Naive B cell (primary cell): Measurements from ENCODE around the gene TP73. TPM values are rescaled to one million over a fixed set of nuclear protein-coding genes. Genes with fewer than 3 reads are reported as not detected.

Experiments used
- ATAC-seq, 2 donors: fragments of 150-1000 bp; cut with Tn5 transposase; 2 replicates each; pipeline ENCODE4 v1.10.0; 2021; ENCODE audit warnings: low read depth in 2 of 2, mild to moderate bottlenecking in 2 of 2, moderate library complexity in 2 of 2
- DNase-seq: peaks from one replicate; pipeline ENCODE4 v3.0.0; 2022
- H3K27ac Mint-ChIP-seq, 6 donors: one replicate each; pipeline ENCODE4 v1.8.0; 2020 to 2022; ENCODE audit warnings: mild to moderate bottlenecking in 6 of 6, mixed read lengths in 6 of 6, moderate library complexity in 5 of 6, inconsistent platforms in 2 of 6
- H3K27me3 Mint-ChIP-seq, 3 donors: one replicate each; pipeline ENCODE4 v1.8.0; 2021 to 2022; ENCODE audit warnings: mixed read lengths in 3 of 3, mild to moderate bottlenecking in 1 of 3
- H3K36me3 Mint-ChIP-seq, 2 donors: one replicate each; pipeline ENCODE4 v1.8.0; 2020 to 2022; ENCODE audit warnings: mixed read lengths in 2 of 2, inconsistent platforms in 1 of 2, mild to moderate bottlenecking in 1 of 2
- H3K4me1 Mint-ChIP-seq, 3 donors: one replicate each; pipeline ENCODE4 v1.8.0; 2020 to 2022; ENCODE audit warnings: mixed read lengths in 3 of 3, inconsistent platforms in 1 of 3, mild to moderate bottlenecking in 1 of 3, moderate library complexity in 1 of 3
- H3K4me3 Mint-ChIP-seq, 8 donors: one replicate each; pipeline ENCODE4 v1.8.0; 2020 to 2022; ENCODE audit warnings: mild to moderate bottlenecking in 8 of 8, mixed read lengths in 8 of 8, moderate library complexity in 8 of 8, inconsistent platforms in 2 of 8
- H3K9me3 Mint-ChIP-seq, 7 donors: one replicate each; pipeline ENCODE4 v1.8.0; 2020 to 2022; ENCODE audit warnings: mixed read lengths in 7 of 7, mild to moderate bottlenecking in 5 of 7, inconsistent platforms in 2 of 7, moderate library complexity in 1 of 7
- polyA plus RNA-seq, 6 donors: library from polyadenylated mRNA; unstranded; fragments of 300-500 nt; fragmentation: Illumina TruSeq; gene quantifications; one replicate each; pipeline ENCODE4 v1.2.3, GENCODE V29; 2021; ENCODE audit warnings: low read depth in 6 of 6

TP73 gene
- polyA plus RNA-seq, 6 donors from 2014 or later, result not detected

GRCh38 chr1:3645247-3645646, 7.1 kb upstream of the TP73 start:
- H3K4me1 Mint-ChIP-seq, result peaks cover 8 to 24% (median 19%) of the 10 kb centered on the region in 3 donors
- no peak overlapping the region for H3K27ac Mint-ChIP-seq
- no peak for DNase-seq
- peaks cover 0 to 5% (median 0%) of the 10 kb centered on the region in 3 donors for H3K27me3 Mint-ChIP-seq
- H3K9me3 Mint-ChIP-seq, result no peaks in the 10 kb centered on the region
- ATAC-seq, result no peak
- H3K4me3 Mint-ChIP-seq, result no peak overlapping the region
- peaks cover 6 to 12% of the 10 kb centered on the region in 2 donors for H3K36me3 Mint-ChIP-seq

- Mint-ChIP-seq H3K36me3 (peaks cover 6 to 12% of the 10 kb centered on the region in 2 donors), H3K9me3 (no peaks in the 10 kb centered on the region), H3K4me1 (peaks cover 8 to 26% (median 24%) of the 10 kb centered on the region in 3 donors), H3K4me3 (no peak overlapping the region), H3K27ac (peak overlapping the region in 1 of 6 donors; percentile 21), H3K27me3 (peaks cover 0 to 5% (median 1%) of the 10 kb centered on the region in 3 donors)
- no peak for DNase-seq
- no peak for ATAC-seq
Measured at GRCh38 chr1:3645666-3646355, 6.5 kb upstream of the TP73 start.

- peaks cover 7 to 9% (median 8%) of the 10 kb centered on the region in 3 donors for H3K27me3 Mint-ChIP-seq
- peaks cover 12 to 32% (median 30%) of the 10 kb centered on the region in 3 donors for H3K4me1 Mint-ChIP-seq
- H3K27ac Mint-ChIP-seq, result no peak overlapping the region
- peak overlapping the region in 1 of 8 donors; percentile 53 for H3K4me3 Mint-ChIP-seq
- peaks cover 6 to 11% of the 10 kb centered on the region in 2 donors for H3K36me3 Mint-ChIP-seq
- H3K9me3 Mint-ChIP-seq, result no peaks in the 10 kb centered on the region
- no peak for DNase-seq
- no peak for ATAC-seq
Measured at GRCh38 chr1:3646596-3646995, 5.7 kb upstream of the TP73 start.

GRCh38 chr1:3649342-3650247, 2.7 kb upstream of the TP73 start, which contains the start of gene WRAP73:
TSS of gene WRAP73 (minus strand) at chr1:3650103. CDS start at chr1:3649999, 104 bp downstream.
- peak within 1 kb of the TSS in 5 of 6 donors; percentile 42 to 63 (median 44) for H3K27ac Mint-ChIP-seq
- H3K4me3 Mint-ChIP-seq, result peak within 1 kb of the TSS; percentile 80 to 93 (median 87)
- peaks cover 0 to under 1% (median 0%) of the 10 kb centered on the region in 7 donors for H3K9me3 Mint-ChIP-seq
- peaks cover 24 to 26% (median 24%) of the 10 kb centered on the region in 3 donors for H3K27me3 Mint-ChIP-seq
- peak; percentile 86 for DNase-seq
- peaks cover 8 to 31% (median 27%) of the 10 kb centered on the region in 3 donors for H3K4me1 Mint-ChIP-seq
- H3K36me3 Mint-ChIP-seq, result peaks cover 4 to 6% of the 10 kb centered on the region in 2 donors
- ATAC-seq, result peak; percentile 97 to 98

GRCh38 chr1:3650248-3651025, 1.9 kb upstream of the TP73 start:
- H3K27ac Mint-ChIP-seq, result peak overlapping the region in 4 of 6 donors; percentile 42 to 63 (median 43)
- peak overlapping the region; percentile 80 to 93 (median 87) for H3K4me3 Mint-ChIP-seq
- peaks cover 4 to 6% of the 10 kb centered on the region in 2 donors for H3K36me3 Mint-ChIP-seq
- H3K27me3 Mint-ChIP-seq, result peaks cover 28 to 34% (median 32%) of the 10 kb centered on the region in 3 donors
- peaks cover 8 to 31% (median 27%) of the 10 kb centered on the region in 3 donors for H3K4me1 Mint-ChIP-seq
- no peak for ATAC-seq
- no peak for DNase-seq
- peaks cover 0 to 2% (median 0%) of the 10 kb centered on the region in 7 donors for H3K9me3 Mint-ChIP-seq

- Mint-ChIP-seq H3K9me3 (peaks cover 0 to 2% (median 0%) of the 10 kb centered on the region in 7 donors), H3K27me3 (peaks cover 35 to 43% (median 41%) of the 10 kb centered on the region in 3 donors), H3K36me3 (peaks cover under 1% of the 10 kb centered on the region in 2 donors), H3K4me3 (peak overlapping the region; percentile 71 to 86 (median 77)), H3K4me1 (peaks cover 8 to 31% (median 27%) of the 10 kb centered on the region in 3 donors), H3K27ac (no peak overlapping the region)
- no peak for ATAC-seq
- DNase-seq, result no peak
Measured at GRCh38 chr1:3651026-3651929, 1.0 kb upstream of the TP73 start.

- peaks cover 8 to 29% (median 27%) of the 10 kb centered on the region in 3 donors for H3K4me1 Mint-ChIP-seq
- no peaks in the 10 kb centered on the region for H3K36me3 Mint-ChIP-seq
- peaks cover 46 to 57% (median 55%) of the 10 kb centered on the region in 3 donors for H3K27me3 Mint-ChIP-seq
- peaks cover 0 to 2% (median 0%) of the 10 kb centered on the region in 7 donors for H3K9me3 Mint-ChIP-seq
- no peak overlapping the region for H3K27ac Mint-ChIP-seq
- peak overlapping the region in 5 of 8 donors; percentile 24 to 57 (median 49) for H3K4me3 Mint-ChIP-seq
- ATAC-seq (no peak), DNase-seq (no peak)
Measured at GRCh38 chr1:3652548-3653285, 401 bp downstream of the TP73 start.

GRCh38 chr1:3653286-3653618, 936 bp downstream of the TP73 start:
- ATAC-seq (no peak), DNase-seq (no peak)
- H3K27ac Mint-ChIP-seq, result no peak overlapping the region
- peaks cover 0 to 2% (median 0%) of the 10 kb centered on the region in 7 donors for H3K9me3 Mint-ChIP-seq
- peak overlapping the region in 6 of 8 donors; percentile 22 to 76 (median 50) for H3K4me3 Mint-ChIP-seq
- H3K4me1 Mint-ChIP-seq, result peaks cover 8 to 24% (median 22%) of the 10 kb centered on the region in 3 donors
- no peaks in the 10 kb centered on the region for H3K36me3 Mint-ChIP-seq
- H3K27me3 Mint-ChIP-seq, result peaks cover 51 to 62% (median 60%) of the 10 kb centered on the region in 3 donors

- peaks cover 0 to 2% (median 0%) of the 10 kb centered on the region in 7 donors for H3K9me3 Mint-ChIP-seq
- no peak for DNase-seq
- no peak overlapping the region for H3K4me3 Mint-ChIP-seq
- H3K27me3 Mint-ChIP-seq, result peaks cover 60 to 73% (median 71%) of the 10 kb centered on the region in 3 donors
- H3K27ac Mint-ChIP-seq, result peak overlapping the region in 1 of 6 donors; percentile 27
- no peaks in the 10 kb centered on the region for H3K36me3 Mint-ChIP-seq
- no peak for ATAC-seq
- H3K4me1 Mint-ChIP-seq, result peaks cover 8 to 18% (median 13%) of the 10 kb centered on the region in 3 donors
Measured at GRCh38 chr1:3654549-3655281, 2.4 kb downstream of the TP73 start.

GRCh38 chr1:3656450-3657095, 4.3 kb downstream of the TP73 start:
- H3K9me3 Mint-ChIP-seq, result peaks cover 0 to 2% (median 0%) of the 10 kb centered on the region in 7 donors
- no peak for DNase-seq
- H3K4me3 Mint-ChIP-seq, result peak overlapping the region in 1 of 8 donors; percentile 12
- no peaks in the 10 kb centered on the region for H3K36me3 Mint-ChIP-seq
- no peak overlapping the region for H3K27ac Mint-ChIP-seq
- peak in 1 of 2 donors; percentile 24 for ATAC-seq
- peaks cover 51 to 66% (median 62%) of the 10 kb centered on the region in 3 donors for H3K27me3 Mint-ChIP-seq
- H3K4me1 Mint-ChIP-seq, result peaks cover 0 to 5% (median under 1%) of the 10 kb centered on the region in 3 donors
